NK-92 treated with Interleukin-12 subunit alpha and Interleukin-12 subunit beta, amount 100 ng/mL, for 24 hours (cell line): ENCODE data around the gene JDP2.

Experiments
- DNase-seq: peaks from one replicate; lab custom pipeline; 2025; lab: John Stamatoyannopoulos, UW

Gene JDP2

GRCh38 chr14:75437201-75438143 lies 9.7 kb downstream of the JDP2 start:
- DNase-seq: no peak

GRCh38 chr14:75438486-75439080 lies 10.8 kb downstream of the JDP2 start:
- DNase-seq: no peak

GRCh38 chr14:75439989-75440388 lies 12.2 kb downstream of the JDP2 start:
- DNase-seq: no peak

- no peak for DNase-seq
These were observed 13.1 kb downstream of the JDP2 start for GRCh38 chr14:75440733-75441477.

DNA sequence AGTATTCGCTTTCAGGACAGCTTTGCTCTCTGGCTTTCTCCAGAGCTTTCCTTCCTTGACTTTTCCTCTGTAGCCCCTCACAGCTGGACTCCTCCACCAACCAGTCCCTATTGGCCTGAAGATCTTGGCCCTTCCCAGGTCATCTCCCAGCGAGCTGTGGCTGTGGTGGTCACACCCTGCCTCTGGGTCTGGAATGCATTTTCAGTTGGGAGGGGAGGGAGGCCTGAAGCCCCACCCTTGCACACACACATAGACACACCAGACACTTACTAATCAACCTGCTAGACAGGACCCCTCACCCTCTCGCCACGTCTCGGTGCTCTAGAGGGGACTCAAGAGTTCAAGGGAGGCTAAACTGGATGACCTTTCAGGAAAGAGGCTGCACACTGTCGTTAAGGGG lies 13.9 kb downstream of the JDP2 start:
- DNase-seq: no peak

GRCh38 chr14:75442166-75442565 lies 14.3 kb downstream of the JDP2 start:
- no peak for DNase-seq

GRCh38 chr14:75442642-75443041 lies 14.8 kb downstream of the JDP2 start:
- DNase-seq: no peak

DNA sequence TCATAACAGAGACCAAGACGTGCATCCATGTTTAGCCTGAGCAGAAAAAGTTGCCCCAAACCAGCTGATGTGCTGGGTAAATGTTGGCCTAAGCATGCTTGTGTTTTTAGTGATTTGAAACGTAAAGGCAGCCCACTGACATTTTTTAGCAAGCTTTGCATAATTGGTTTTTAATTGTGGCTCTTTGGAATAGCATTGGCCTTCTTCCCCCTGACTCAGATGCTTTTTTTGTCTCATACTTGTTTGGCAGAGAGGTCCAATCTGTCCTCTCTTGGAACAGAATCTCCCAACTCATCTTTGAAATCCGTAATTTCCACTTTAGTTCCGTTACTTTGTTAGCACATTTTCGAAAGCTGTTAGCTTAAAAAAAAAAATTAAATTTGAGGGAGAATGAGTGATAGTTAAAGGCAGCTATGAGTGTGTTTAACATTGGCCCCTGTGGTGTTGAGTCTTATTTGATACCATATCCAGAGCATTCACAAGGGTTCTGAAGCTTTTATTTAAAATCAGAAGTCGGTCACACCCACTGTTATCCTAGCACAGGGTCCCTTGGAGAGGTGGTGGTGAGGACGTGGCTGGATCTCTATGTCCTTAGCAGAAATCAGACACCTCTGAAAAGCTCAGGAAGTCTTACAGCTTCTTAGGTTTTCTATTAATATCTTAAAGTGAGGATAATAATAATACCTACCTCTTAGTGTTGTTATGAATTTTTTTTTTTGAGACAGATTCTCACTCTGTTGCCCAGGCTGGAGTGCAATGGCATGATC lies 15.6 kb downstream of the JDP2 start:
- no peak for DNase-seq

DNA sequence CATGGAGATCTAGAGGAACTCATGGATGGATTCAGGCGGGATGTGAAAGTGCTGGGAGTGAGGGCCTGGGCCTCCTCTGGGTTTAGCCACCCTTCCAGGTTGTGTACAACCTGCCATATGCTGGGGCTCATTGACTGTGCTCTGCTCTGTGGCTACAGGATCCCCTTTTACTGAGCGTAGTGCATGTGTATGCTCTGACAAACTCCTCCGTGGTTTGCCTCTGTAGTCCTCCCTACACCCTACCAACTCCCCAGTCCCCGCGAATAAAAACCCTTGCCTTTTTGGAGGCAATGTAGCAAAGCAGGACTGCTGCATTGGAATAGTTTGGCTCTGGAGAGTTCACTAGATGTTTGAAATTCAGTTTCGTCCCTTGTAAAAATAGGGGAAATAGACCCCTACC lies 17.4 kb downstream of the JDP2 start:
- DNase-seq: no peak

GRCh38 chr14:75445963-75446362 lies 18.1 kb downstream of the JDP2 start:
- no peak for DNase-seq

DNA sequence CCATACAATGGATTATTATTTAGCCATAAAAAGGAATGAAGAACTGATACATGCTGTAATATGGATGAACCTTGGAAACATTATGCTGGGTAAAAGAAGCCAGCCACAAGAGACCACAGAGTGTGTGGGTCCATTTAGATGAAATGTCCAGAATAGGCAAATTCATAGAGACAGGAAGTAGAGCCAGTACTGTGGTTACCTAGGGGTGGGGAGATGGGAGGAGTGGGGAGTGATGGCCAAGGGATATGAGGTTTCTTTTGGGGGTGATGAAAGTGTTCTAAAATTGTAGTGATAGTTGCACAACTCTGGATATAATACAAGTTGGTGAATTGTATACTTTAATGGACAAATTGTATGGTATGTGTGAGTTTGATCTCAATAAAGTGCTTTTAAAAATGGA lies 18.6 kb downstream of the JDP2 start:
- no peak for DNase-seq

- DNase-seq: no peak
These were observed 20.4 kb downstream of the JDP2 start for GRCh38 chr14:75448209-75448608.

DNA sequence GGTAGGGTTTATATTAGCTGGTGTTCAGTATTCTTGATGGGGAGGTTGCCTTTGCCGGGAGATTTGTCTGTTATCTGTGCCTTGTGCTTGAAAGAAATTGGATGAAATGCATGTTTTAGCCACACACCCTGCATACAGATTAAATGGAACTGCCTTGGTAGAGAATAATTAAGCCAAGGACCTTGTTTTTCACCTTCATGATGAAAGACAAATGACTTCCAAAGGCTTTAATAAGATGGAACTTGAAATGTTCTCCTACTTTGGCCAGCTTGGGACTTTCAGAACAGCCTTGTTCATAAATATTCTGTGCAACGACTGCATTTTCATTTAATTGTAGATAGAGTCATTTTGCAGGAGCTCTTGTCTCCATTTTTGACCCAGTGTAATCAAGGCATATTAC lies 21.2 kb downstream of the JDP2 start:
- no peak for DNase-seq

GRCh38 chr14:75449696-75450095 lies 21.9 kb downstream of the JDP2 start:
- no peak for DNase-seq

DNA sequence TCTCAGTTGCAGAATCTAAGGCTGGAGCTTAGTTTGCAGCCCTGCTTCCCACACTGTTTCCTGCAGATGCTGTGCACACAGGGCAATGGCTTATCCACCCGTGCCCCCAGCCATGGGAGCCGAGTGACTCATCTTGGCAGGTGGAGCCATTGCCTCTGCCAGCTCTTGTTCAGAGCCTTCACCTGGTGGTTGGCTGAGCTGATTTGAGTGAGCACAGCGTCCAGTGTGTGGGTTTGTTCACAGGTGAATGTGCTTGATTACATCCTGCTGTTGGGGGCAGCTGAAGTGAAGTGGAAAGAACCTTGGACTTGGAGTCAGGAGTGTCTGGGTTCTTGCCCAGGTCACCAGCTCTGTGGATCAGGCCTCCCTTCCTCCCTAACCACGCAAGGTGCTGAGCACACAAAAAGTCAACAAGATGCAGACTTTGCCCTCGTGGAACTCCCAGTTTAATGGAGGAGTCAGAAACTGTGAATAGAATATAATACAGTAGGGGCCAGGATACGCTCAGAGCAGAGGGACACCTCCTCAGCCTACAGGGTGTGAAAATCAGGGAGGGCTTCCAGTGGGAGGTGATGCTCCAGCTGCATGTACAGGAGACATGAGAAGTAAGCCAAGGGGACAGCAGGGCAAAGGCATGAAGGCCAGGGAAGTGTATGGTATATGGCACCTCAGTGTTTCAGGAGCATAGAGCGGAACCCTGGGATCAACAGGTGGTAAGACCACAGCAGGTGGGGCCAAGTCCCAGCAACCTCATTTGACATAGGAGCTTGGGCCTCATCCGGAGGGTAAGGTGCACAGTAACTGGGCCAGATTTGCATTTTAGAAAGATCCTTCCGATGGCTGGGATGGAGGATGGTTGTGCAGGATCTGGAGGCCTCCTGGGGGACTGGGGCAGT lies 22.8 kb downstream of the JDP2 start:
- DNase-seq: no peak

DNA sequence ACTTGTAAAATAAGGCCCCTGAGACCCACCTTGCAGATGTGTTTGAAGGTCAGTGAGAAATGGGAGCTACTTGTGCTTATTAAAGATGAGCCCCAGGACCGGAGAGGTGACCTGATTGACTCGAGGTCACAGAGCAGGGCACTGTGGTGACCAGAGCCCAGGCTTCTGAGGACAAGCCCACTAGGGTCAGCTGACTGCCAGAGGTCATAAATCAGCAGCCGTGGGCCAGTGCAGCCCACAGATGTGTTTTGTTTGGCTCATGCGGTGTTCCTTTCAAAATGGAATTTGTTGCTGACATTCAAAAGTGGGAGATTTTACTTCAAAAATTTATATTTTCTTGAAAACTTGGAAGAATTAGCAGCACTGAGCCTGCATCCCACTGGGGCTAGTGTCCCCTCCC lies 24.5 kb downstream of the JDP2 start:
- no peak for DNase-seq

DNA sequence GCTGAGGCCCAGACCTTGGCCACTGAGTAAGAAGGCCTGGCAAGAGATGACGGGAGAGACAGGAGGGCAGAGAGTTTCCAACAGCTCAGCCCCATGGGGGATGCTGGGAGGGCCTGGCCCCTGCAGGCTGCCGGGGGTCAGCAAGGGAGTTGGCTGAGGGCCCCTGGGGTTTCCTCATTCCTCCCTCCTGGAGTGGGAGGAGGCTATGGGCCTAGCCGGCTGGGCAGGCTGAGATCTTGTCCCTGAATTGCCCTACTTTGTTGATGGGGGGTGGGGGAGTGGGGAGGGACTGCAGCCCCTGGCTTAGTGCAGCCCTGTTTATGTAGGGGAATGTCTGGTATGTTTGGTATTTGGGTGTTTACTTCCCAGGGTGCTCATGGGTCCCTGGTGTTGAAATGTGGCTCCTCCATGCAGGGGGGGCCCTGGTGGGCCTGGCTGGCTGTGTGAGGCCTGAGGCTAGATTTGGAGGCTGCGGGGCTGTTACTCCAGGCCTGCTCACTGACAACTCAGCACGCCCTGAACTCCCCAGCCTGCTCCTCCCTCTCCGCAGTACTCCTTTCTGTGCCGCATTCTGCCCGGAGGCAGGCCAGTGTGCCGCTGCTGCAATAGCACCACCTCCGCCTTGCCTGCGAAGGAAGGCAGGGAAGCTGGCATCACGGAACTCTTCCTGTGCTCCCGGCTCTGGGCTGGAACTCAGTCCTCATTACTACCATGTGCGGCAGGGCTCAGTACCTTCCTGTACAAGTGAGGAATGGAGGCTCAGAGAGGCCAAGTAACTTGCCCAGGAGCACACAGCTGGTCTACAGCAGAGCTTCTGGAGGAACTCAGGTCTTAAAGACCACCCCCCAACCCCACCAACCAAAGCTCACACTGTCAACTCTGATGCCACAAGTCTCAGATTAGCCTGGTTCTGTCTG lies 25.3 kb downstream of the JDP2 start:
- no peak for DNase-seq

- DNase-seq: no peak
These were observed 26.1 kb downstream of the JDP2 start for GRCh38 chr14:75453817-75454434.

GRCh38 chr14:75454963-75455546 lies 27.2 kb downstream of the JDP2 start:
- DNase-seq: no peak
